HEK293 (cell line): ENCODE data around the gene PPP4R1.

ENCODE experiments used
- CTCF ChIA-PET: fragments of 350-600 bp; formaldehyde crosslinking; extraction: SDS; loops from one replicate; lab custom pipeline; 2021; ENCODE audit warnings: antibody characterized with exemption; lab: Yijun Ruan, JAX
- POLR2A ChIA-PET: fragments of 300-600 bp; formaldehyde crosslinking; extraction: SDS; loops from one replicate; lab custom pipeline; 2020; ENCODE audit warnings: antibody characterized with exemption, inconsistent platforms; lab: Yijun Ruan, JAX
- H3K27ac ChIP-seq: fragments of 200-500 bp; sonication (Bioruptor generic); 2 replicates; pipeline ENCODE4 v1.5.1; 2014; ENCODE audit warnings: low read depth, low read length, control low read depth, inconsistent platforms; ENCODE audit errors: extremely low read depth
- H3K36me3 ChIP-seq, 2 experiments: fragments of 200-500 bp in 1 of 2; sonication (Bioruptor generic) in 1 of 2; 1 replicate in 1 of 2; 2 replicates in 1 of 2; pipeline ENCODE4 v1.5.1; 2014 to 2017; ENCODE audit warnings: inconsistent platforms in 2 of 2, low read length in 2 of 2; ENCODE audit not compliant: control insufficient read depth in 2 of 2, insufficient read depth in 1 of 2
- H3K4me1 ChIP-seq: fragments of 200-500 bp; sonication (Bioruptor generic); 2 replicates; pipeline ENCODE4 v1.5.1; 2014; ENCODE audit warnings: mild to moderate bottlenecking, low read length, inconsistent platforms; ENCODE audit not compliant: control insufficient read depth, insufficient read depth
- H3K4me3 ChIP-seq: 2 replicates; pipeline ENCODE4 v1.5.1; 2011; ENCODE audit warnings: low read depth, mild to moderate bottlenecking, control low read depth, low read length, moderate library complexity
- H3K9me3 ChIP-seq: fragments of 200-500 bp; sonication (Bioruptor generic); 2 replicates; pipeline ENCODE4 v1.5.1; 2014; ENCODE audit warnings: low read depth, low read length, inconsistent platforms; ENCODE audit not compliant: control insufficient read depth, insufficient read depth
- KLF8 ChIP-seq: fragments of 450-650 bp; formaldehyde crosslinking; IDR thresholded peaks from 2 replicates; pipeline ENCODE4 v1.5.1; 2016; ENCODE audit warnings: missing biosample characterization, missing genetic modification characterization
- MZF1 ChIP-seq: fragments of 450-650 bp; formaldehyde crosslinking; IDR thresholded peaks from 2 replicates; pipeline ENCODE4 v1.5.1; 2017; ENCODE audit warnings: missing biosample characterization, missing genetic modification characterization, borderline replicate concordance
- YY1 ChIP-seq: fragments of 450-650 bp; formaldehyde crosslinking; IDR thresholded peaks from 2 replicates; pipeline ENCODE4 v1.5.1; 2018; ENCODE audit warnings: missing biosample characterization, missing genetic modification characterization
- ZBTB21 ChIP-seq: fragments of 450-650 bp; formaldehyde crosslinking; IDR thresholded peaks from 2 replicates; pipeline ENCODE4 v1.5.1; 2017; ENCODE audit warnings: missing biosample characterization, missing genetic modification characterization
- ZFP3 ChIP-seq: fragments of 450-650 bp; formaldehyde crosslinking; IDR thresholded peaks from 2 replicates; pipeline ENCODE4 v1.5.1; 2016; ENCODE audit warnings: low read depth, missing biosample characterization, missing genetic modification characterization
- ZFP37 ChIP-seq: fragments of 450-650 bp; formaldehyde crosslinking; IDR thresholded peaks from 2 replicates; pipeline ENCODE4 v1.5.1; 2016; ENCODE audit warnings: missing biosample characterization, missing genetic modification characterization
- ZNF114 ChIP-seq: fragments of 450-650 bp; formaldehyde crosslinking; IDR thresholded peaks from 2 replicates; pipeline ENCODE4 v1.5.0; 2017; ENCODE audit warnings: missing biosample characterization, missing genetic modification characterization
- ZNF140 ChIP-seq: fragments of 450-650 bp; formaldehyde crosslinking; IDR thresholded peaks from 2 replicates; pipeline ENCODE4 v1.5.1; 2016; ENCODE audit warnings: missing biosample characterization, missing genetic modification characterization
- ZNF184 ChIP-seq: fragments of 450-650 bp; IDR thresholded peaks from 2 replicates; pipeline ENCODE4 v1.5.1; 2018; ENCODE audit warnings: missing biosample characterization, mild to moderate bottlenecking, missing genetic modification characterization
- ZNF324 ChIP-seq: fragments of 450-650 bp; formaldehyde crosslinking; IDR thresholded peaks from 2 replicates; pipeline ENCODE4 v1.5.1; 2016; ENCODE audit warnings: missing biosample characterization, missing genetic modification characterization
- ZNF394 ChIP-seq: fragments of 450-650 bp; formaldehyde crosslinking; IDR thresholded peaks from 2 replicates; pipeline ENCODE4 v1.5.1; 2016; ENCODE audit warnings: missing biosample characterization, missing genetic modification characterization, mild to moderate bottlenecking, moderate library complexity, borderline replicate concordance
- ZNF610 ChIP-seq: fragments of 450-650 bp; formaldehyde crosslinking; IDR thresholded peaks from 2 replicates; pipeline ENCODE4 v1.5.1; 2016; ENCODE audit warnings: missing biosample characterization, missing genetic modification characterization, borderline replicate concordance
- ZNF830 ChIP-seq: fragments of 450-650 bp; IDR thresholded peaks from 2 replicates; pipeline ENCODE4 v1.5.0; 2018; ENCODE audit warnings: missing biosample characterization, missing genetic modification characterization, low read depth, mild to moderate bottlenecking, moderate library complexity
- ZNF843 ChIP-seq: fragments of 450-650 bp; formaldehyde crosslinking; IDR thresholded peaks from 2 replicates; pipeline ENCODE4 v1.5.1; 2016; ENCODE audit warnings: missing biosample characterization, missing genetic modification characterization
- ZSCAN23 ChIP-seq: fragments of 450-650 bp; formaldehyde crosslinking; IDR thresholded peaks from 2 replicates; pipeline ENCODE4 v1.5.1; 2016; ENCODE audit warnings: missing biosample characterization, missing genetic modification characterization
- TF ChIP-seq, protein P1 (sequence below): fragments of 450-650 bp; formaldehyde crosslinking; IDR thresholded peaks from 2 replicates; pipeline ENCODE4 v1.5.1; 2017; ENCODE audit warnings: missing biosample characterization, missing genetic modification characterization
- TF ChIP-seq, protein P2 (sequence below): fragments of 450-650 bp; formaldehyde crosslinking; IDR thresholded peaks from 2 replicates; pipeline ENCODE4 v1.5.1; 2016; ENCODE audit warnings: missing biosample characterization, missing genetic modification characterization
- TF ChIP-seq, protein P3 (sequence below): fragments of 450-650 bp; formaldehyde crosslinking; IDR thresholded peaks from 2 replicates; pipeline ENCODE4 v1.5.1; 2016; ENCODE audit warnings: missing biosample characterization, missing genetic modification characterization, borderline replicate concordance
- TF ChIP-seq, protein P4 (sequence below): sonication (generic); formaldehyde crosslinking; IDR thresholded peaks from 2 replicates; pipeline ENCODE4 v1.8.1; 2022; ENCODE audit warnings: mild to moderate bottlenecking, moderate library complexity, missing genetic modification reagents
- TF ChIP-seq, protein P5 (sequence below): fragments of 450-650 bp; formaldehyde crosslinking; IDR thresholded peaks from 2 replicates; pipeline ENCODE4 v1.5.1; 2016; ENCODE audit warnings: missing biosample characterization, missing genetic modification characterization
- TF ChIP-seq, protein P6 (sequence below): fragments of 450-650 bp; formaldehyde crosslinking; IDR thresholded peaks from 2 replicates; pipeline ENCODE4 v1.5.1; 2016; ENCODE audit warnings: missing biosample characterization, missing genetic modification characterization
- TF ChIP-seq, protein P7 (sequence below): fragments of 450-650 bp; formaldehyde crosslinking; IDR thresholded peaks from 2 replicates; pipeline ENCODE4 v1.5.1; 2016; ENCODE audit warnings: missing biosample characterization, missing genetic modification characterization, low read depth

The PPP4R1 gene

DNA sequence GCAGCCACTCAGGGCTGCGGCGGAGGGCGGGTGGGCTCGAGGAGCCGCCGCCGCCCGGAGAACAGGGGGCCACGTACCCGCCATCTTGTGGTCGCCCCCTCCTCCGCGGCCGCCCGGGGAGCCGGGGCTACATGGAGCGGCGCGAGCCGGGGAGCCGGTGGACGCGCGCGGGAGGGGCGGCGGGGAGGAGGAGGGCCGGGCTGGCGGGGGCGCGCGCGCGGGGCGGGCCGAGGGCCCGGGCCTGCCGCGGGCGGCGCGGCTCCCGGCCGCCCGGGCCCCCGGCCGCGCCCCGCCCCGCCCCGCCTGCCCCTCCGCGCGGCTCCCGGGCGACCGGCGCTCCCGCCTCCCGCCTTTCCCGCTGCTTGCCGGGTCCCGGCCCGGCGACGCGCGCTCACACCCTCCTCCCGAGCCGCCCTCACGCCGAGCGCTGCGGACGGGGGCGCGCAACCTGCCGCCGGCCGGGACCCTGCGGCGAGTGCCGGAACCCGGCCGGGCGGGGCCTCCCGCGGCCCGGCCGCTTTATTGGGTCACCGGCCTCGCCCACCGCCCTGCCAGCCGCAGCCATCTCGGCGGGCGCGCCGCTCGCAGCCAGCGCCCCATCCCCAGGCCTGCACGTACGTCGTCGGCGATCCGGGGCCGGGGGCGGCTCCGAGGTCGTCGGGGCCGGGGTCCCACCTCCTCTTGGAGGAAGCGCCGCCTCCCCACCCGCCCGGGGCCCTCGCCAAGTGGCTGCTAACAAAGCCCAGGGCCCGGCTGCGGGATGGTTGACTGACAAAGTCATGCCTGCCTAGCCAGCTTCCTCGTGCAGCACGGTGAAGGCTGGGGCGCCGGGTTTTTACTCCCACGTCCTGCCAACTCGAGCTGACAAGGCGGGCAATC is at the start of gene PPP4R1 (continued):
- TF ChIP-seq ZNF394 (tag by site-specific recombination) (no peak), ZFP3 (no peak), MZF1 (tag by site-specific recombination) (no peak), KLF8 (tag by site-specific recombination) (peak; percentile 41; the same call in 1 of the 2 replicates), ZNF140 (tag by site-specific recombination) (no peak)
- TF ChIP-seq, all 188 proteins: peak for 19

DNA sequence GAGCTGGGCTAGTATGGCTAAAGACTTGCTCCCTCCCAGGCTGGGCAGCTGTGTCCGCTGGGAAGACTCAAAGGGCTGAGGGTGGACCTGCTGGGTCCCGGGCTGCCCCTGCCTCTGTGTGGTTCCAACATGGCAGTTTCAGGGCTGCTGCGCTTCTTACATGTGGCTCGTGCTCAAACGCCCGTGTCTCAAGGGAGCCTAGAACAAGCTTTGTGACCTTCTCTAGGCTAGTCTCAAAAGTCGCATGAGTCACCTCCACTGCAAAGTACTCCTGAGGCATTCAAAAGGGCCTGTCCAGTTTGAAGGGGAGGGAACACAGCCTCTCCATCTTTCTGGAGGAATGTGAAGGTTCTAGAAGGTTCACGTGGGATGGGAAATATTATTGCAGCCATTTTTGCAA is 49.0 kb upstream of the PPP4R1 start:
- no peak for TF ChIP-seq ZNF830 (tag by site-specific recombination)
- no peak for TF ChIP-seq ZBTB21 (tag by site-specific recombination)
- TF ChIP-seq, protein P1, sequence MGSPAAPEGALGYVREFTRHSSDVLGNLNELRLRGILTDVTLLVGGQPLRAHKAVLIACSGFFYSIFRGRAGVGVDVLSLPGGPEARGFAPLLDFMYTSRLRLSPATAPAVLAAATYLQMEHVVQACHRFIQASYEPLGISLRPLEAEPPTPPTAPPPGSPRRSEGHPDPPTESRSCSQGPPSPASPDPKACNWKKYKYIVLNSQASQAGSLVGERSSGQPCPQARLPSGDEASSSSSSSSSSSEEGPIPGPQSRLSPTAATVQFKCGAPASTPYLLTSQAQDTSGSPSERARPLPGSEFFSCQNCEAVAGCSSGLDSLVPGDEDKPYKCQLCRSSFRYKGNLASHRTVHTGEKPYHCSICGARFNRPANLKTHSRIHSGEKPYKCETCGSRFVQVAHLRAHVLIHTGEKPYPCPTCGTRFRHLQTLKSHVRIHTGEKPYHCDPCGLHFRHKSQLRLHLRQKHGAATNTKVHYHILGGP (tag by site-specific recombination) = no peak
- TF ChIP-seq, protein P2, sequence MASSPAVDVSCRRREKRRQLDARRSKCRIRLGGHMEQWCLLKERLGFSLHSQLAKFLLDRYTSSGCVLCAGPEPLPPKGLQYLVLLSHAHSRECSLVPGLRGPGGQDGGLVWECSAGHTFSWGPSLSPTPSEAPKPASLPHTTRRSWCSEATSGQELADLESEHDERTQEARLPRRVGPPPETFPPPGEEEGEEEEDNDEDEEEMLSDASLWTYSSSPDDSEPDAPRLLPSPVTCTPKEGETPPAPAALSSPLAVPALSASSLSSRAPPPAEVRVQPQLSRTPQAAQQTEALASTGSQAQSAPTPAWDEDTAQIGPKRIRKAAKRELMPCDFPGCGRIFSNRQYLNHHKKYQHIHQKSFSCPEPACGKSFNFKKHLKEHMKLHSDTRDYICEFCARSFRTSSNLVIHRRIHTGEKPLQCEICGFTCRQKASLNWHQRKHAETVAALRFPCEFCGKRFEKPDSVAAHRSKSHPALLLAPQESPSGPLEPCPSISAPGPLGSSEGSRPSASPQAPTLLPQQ (tag by site-specific recombination) = no peak
- no peak for TF ChIP-seq ZNF114 (tag by site-specific recombination)
- TF ChIP-seq ZFP37 = no peak
- no peak for TF ChIP-seq ZNF610 (tag by site-specific recombination)
- TF ChIP-seq ZSCAN23 (tag by site-specific recombination) = no peak
- TF ChIP-seq ZNF184 = no peak
- no peak for TF ChIP-seq ZNF843 (tag by site-specific recombination)
- TF ChIP-seq, protein P3, sequence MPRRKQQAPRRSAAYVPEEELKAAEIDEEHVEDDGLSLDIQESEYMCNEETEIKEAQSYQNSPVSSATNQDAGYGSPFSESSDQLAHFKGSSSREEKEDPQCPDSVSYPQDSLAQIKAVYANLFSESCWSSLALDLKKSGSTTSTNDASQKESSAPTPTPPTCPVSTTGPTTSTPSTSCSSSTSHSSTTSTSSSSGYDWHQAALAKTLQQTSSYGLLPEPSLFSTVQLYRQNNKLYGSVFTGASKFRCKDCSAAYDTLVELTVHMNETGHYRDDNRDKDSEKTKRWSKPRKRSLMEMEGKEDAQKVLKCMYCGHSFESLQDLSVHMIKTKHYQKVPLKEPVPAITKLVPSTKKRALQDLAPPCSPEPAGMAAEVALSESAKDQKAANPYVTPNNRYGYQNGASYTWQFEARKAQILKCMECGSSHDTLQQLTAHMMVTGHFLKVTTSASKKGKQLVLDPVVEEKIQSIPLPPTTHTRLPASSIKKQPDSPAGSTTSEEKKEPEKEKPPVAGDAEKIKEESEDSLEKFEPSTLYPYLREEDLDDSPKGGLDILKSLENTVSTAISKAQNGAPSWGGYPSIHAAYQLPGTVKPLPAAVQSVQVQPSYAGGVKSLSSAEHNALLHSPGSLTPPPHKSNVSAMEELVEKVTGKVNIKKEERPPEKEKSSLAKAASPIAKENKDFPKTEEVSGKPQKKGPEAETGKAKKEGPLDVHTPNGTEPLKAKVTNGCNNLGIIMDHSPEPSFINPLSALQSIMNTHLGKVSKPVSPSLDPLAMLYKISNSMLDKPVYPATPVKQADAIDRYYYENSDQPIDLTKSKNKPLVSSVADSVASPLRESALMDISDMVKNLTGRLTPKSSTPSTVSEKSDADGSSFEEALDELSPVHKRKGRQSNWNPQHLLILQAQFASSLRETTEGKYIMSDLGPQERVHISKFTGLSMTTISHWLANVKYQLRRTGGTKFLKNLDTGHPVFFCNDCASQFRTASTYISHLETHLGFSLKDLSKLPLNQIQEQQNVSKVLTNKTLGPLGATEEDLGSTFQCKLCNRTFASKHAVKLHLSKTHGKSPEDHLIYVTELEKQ (tag by site-specific recombination) = no peak
- TF ChIP-seq, protein P4, sequence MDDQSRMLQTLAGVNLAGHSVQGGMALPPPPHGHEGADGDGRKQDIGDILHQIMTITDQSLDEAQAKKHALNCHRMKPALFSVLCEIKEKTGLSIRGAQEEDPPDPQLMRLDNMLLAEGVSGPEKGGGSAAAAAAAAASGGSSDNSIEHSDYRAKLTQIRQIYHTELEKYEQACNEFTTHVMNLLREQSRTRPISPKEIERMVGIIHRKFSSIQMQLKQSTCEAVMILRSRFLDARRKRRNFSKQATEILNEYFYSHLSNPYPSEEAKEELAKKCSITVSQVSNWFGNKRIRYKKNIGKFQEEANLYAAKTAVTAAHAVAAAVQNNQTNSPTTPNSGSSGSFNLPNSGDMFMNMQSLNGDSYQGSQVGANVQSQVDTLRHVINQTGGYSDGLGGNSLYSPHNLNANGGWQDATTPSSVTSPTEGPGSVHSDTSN (CRISPR knock-in tag) = no peak
- no peak for TF ChIP-seq YY1 (tag by site-specific recombination)
- TF ChIP-seq, protein P5, sequence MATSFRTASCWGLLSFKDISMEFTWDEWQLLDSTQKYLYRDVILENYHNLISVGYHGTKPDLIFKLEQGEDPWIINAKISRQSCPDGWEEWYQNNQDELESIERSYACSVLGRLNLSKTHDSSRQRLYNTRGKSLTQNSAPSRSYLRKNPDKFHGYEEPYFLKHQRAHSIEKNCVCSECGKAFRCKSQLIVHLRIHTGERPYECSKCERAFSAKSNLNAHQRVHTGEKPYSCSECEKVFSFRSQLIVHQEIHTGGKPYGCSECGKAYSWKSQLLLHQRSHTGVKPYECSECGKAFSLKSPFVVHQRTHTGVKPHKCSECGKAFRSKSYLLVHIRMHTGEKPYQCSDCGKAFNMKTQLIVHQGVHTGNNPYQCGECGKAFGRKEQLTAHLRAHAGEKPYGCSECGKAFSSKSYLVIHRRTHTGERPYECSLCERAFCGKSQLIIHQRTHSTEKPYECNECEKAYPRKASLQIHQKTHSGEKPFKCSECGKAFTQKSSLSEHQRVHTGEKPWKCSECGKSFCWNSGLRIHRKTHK = no peak
- TF ChIP-seq, protein P6, sequence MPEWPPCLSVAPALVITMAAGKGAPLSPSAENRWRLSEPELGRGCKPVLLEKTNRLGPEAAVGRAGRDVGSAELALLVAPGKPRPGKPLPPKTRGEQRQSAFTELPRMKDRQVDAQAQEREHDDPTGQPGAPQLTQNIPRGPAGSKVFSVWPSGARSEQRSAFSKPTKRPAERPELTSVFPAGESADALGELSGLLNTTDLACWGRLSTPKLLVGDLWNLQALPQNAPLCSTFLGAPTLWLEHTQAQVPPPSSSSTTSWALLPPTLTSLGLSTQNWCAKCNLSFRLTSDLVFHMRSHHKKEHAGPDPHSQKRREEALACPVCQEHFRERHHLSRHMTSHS (tag by site-specific recombination) = no peak
- no peak for TF ChIP-seq ZNF324
- TF ChIP-seq, protein P7, sequence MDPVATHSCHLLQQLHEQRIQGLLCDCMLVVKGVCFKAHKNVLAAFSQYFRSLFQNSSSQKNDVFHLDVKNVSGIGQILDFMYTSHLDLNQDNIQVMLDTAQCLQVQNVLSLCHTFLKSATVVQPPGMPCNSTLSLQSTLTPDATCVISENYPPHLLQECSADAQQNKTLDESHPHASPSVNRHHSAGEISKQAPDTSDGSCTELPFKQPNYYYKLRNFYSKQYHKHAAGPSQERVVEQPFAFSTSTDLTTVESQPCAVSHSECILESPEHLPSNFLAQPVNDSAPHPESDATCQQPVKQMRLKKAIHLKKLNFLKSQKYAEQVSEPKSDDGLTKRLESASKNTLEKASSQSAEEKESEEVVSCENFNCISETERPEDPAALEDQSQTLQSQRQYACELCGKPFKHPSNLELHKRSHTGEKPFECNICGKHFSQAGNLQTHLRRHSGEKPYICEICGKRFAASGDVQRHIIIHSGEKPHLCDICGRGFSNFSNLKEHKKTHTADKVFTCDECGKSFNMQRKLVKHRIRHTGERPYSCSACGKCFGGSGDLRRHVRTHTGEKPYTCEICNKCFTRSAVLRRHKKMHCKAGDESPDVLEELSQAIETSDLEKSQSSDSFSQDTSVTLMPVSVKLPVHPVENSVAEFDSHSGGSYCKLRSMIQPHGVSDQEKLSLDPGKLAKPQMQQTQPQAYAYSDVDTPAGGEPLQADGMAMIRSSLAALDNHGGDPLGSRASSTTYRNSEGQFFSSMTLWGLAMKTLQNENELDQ = no peak

More for the DNA sequence above, 49.0 kb upstream of the PPP4R1 start:
- Histone ChIP-seq H3K27ac (no peak overlapping the region), H3K4me1 (no peaks in the 10 kb centered on the region), H3K36me3 (no peaks in the 10 kb centered on the region), H3K4me3 (no peak overlapping the region), H3K9me3 (no peaks in the 10 kb centered on the region)
- ChIA-PET POLR2A (no interaction called here), CTCF (interaction anchor here (0.7 to 1.0 kb wide), 3 partner anchors 10 to 88 kb away, joined by 3 to 5 read pairs (median 3); no protein-coding TSS in a partner anchor)
